Endothelial cell of umbilical vein (primary cell): ENCODE data around the gene FAM180A.

Experiments
- EZH2 ChIP-seq: IDR thresholded peaks from 2 replicates; pipeline ENCODE4 v1.6.1; 2012; ENCODE audit warnings: borderline replicate concordance, low read depth, mild to moderate bottlenecking, moderate library complexity, low read length, inconsistent platforms; ENCODE audit not compliant: severe bottlenecking
- FOS ChIP-seq: IDR thresholded peaks from 2 replicates; pipeline ENCODE4 v1.6.1; 2011; ENCODE audit warnings: mild to moderate bottlenecking, low read length, moderate library complexity, borderline replicate concordance; ENCODE audit not compliant: insufficient read depth
- GATA2 ChIP-seq: IDR thresholded peaks from 2 replicates; pipeline ENCODE4 v1.7.0; 2011; ENCODE audit warnings: low read depth, mild to moderate bottlenecking, moderate library complexity, mixed read lengths, low read length; ENCODE audit not compliant: insufficient read length, insufficient read depth
- JUN ChIP-seq: IDR thresholded peaks from 2 replicates; pipeline ENCODE4 v1.6.1; 2011; ENCODE audit warnings: borderline replicate concordance, low read depth; ENCODE audit not compliant: insufficient read length, insufficient read depth
- POLR2A ChIP-seq: IDR thresholded peaks from 2 replicates; pipeline ENCODE4 v1.6.1; 2012; ENCODE audit warnings: low read depth, mild to moderate bottlenecking, control low read depth, low read length
- POLR2AphosphoS5 ChIP-seq: IDR thresholded peaks from 2 replicates; pipeline ENCODE4 v1.6.1; 2012; ENCODE audit warnings: low read depth, mild to moderate bottlenecking, control low read depth, low read length, moderate library complexity; ENCODE audit not compliant: insufficient read depth
- TF ChIP-seq, protein P1 (sequence below), 2 donors: IDR thresholded peaks; 1 replicate in 1 of 2; 2 replicates in 1 of 2; pipeline ENCODE4 v1.5.1; 2011; ENCODE audit warnings: low read length in 2 of 2, mild to moderate bottlenecking in 2 of 2, moderate library complexity in 2 of 2, control low read depth in 1 of 2, inconsistent platforms in 1 of 2, low read depth in 1 of 2; ENCODE audit not compliant: insufficient read depth in 1 of 2; ENCODE audit errors: extremely low read depth in 1 of 2
- TF ChIP-seq, protein P2 (sequence below): IDR thresholded peaks from 2 replicates; pipeline ENCODE4 v1.6.1; 2011; ENCODE audit not compliant: insufficient read depth, insufficient read length

DNA sequence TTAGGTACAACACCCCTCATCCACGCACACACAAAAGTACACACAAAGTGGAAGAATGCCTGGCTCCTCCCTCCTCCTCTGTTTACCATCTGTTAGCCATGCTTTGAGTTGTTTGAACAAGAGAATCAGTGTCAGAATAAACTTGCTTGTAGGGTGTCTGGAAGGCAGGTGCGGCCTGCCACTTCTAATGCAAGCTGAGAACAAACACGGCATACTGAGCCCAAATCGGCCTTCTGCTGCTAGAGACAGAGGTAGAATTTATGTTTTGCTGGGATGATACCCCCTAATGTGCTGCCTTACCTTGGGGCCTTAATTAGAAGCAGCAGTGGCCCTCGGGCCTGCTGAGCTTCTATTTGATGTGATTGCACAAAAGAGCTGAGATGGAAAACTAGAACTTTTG is 24.9 kb upstream of the FAM180A start:
- TF ChIP-seq, protein P1, sequence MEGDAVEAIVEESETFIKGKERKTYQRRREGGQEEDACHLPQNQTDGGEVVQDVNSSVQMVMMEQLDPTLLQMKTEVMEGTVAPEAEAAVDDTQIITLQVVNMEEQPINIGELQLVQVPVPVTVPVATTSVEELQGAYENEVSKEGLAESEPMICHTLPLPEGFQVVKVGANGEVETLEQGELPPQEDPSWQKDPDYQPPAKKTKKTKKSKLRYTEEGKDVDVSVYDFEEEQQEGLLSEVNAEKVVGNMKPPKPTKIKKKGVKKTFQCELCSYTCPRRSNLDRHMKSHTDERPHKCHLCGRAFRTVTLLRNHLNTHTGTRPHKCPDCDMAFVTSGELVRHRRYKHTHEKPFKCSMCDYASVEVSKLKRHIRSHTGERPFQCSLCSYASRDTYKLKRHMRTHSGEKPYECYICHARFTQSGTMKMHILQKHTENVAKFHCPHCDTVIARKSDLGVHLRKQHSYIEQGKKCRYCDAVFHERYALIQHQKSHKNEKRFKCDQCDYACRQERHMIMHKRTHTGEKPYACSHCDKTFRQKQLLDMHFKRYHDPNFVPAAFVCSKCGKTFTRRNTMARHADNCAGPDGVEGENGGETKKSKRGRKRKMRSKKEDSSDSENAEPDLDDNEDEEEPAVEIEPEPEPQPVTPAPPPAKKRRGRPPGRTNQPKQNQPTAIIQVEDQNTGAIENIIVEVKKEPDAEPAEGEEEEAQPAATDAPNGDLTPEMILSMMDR (IDR thresholded peaks at IDR 0.05; ENCODE audit: extremely low read depth in 1 of 2, insufficient read depth in 1 of 2, low read depth in 1 of 2, low read length in 2 of 2), result no peak
- TF ChIP-seq JUN (no peak), POLR2A (no peak), EZH2 (no peak), GATA2 (no peak), FOS (no peak), POLR2AphosphoS5 (no peak)
- TF ChIP-seq, protein P2, sequence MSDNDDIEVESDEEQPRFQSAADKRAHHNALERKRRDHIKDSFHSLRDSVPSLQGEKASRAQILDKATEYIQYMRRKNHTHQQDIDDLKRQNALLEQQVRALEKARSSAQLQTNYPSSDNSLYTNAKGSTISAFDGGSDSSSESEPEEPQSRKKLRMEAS, result no peak
